GM12864 (cell line): ENCODE results near the gene CYB5R2.

ENCODE experiments used
- DNase-seq: peaks from one replicate; pipeline ENCODE4 v3.0.0-alpha.2; 2011; ENCODE audit warnings: low read depth
- H3K4me3 ChIP-seq: 2 replicates; pipeline ENCODE4 v1.5.1; 2011; ENCODE audit warnings: mild to moderate bottlenecking, low read depth, low read length, control low read depth
- CTCF ChIP-seq: IDR thresholded peaks from 2 replicates; pipeline ENCODE4 v1.5.1; 2011; ENCODE audit warnings: low read depth, mild to moderate bottlenecking, moderate library complexity, low read length, control low read depth, inconsistent platforms; ENCODE audit errors: missing control alignments

The CYB5R2 gene

GRCh38 chr11:7639643-7640025 lies 33.7 kb downstream of the CYB5R2 start:
- no peak overlapping the region for H3K4me3 ChIP-seq
- no peak for DNase-seq
- no peak for TF ChIP-seq CTCF

GRCh38 chr11:7638710-7639642 lies 34.3 kb downstream of the CYB5R2 start:
- TF ChIP-seq CTCF = no peak
- peak; percentile 21 for DNase-seq
- H3K4me3 ChIP-seq = no peak overlapping the region

DNA sequence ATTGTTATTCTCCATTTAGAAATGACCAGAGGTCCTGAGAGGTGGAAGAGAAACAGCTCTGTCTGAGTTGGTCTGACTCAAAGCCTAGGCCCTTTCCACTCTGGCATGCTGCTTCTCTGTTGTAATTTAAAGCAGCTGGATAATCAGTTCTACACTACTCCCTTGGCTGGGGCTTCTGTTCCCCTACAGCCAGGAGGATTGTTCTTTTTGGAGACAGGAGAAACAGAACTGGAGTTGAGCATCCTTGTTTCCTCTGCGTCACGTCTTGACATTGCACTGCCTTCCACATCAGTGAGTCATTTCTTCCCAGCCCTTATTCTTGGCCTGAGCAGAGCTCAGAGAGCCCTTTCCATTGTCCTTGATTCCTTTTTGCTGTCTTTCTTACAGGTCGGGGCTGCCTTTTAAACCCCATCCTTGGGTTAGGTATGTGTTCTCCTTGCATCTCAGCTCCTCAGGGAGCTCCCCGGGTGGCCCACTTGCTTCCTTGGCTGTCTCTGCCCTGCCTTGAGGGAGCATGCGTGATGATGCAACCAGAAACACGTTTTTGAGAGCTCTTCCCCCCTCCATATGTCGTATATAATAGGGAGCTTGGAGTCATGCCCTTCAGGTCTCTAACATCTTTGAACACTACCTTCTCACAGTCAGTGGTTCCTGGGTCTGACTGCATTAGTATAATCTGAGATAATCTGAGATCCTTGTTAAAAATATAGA lies 35.7 kb downstream of the CYB5R2 start:
- no peak for DNase-seq
- no peak overlapping the region for H3K4me3 ChIP-seq
- TF ChIP-seq CTCF = no peak

GRCh38 chr11:7636350-7636749 lies 37.0 kb downstream of the CYB5R2 start:
- no peak overlapping the region for H3K4me3 ChIP-seq
- DNase-seq = no peak
- TF ChIP-seq CTCF = no peak

GRCh38 chr11:7635708-7636107 lies 37.6 kb downstream of the CYB5R2 start:
- no peak overlapping the region for H3K4me3 ChIP-seq
- no peak for DNase-seq
- no peak for TF ChIP-seq CTCF

DNA sequence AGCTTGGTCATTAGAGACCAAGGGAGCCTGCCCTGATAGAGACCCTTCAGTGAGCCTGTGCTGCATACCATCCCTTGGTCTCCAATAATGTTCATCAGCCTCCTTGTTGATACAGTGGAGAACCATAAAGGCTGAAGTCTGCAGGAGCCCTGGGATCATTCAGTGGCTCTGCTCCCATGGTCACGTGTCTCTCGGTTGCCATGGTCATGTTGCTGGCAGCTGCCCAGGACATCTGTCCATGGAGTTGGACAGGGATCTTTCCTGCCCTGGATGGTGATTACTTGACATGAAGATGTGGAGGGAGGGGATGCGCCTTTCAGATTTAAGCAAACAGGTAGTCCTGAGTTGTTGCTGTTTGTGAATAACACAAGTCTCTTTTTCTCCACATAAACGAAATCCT lies 38.2 kb downstream of the CYB5R2 start:
- no peak for TF ChIP-seq CTCF
- H3K4me3 ChIP-seq = no peak overlapping the region
- DNase-seq = no peak

DNA sequence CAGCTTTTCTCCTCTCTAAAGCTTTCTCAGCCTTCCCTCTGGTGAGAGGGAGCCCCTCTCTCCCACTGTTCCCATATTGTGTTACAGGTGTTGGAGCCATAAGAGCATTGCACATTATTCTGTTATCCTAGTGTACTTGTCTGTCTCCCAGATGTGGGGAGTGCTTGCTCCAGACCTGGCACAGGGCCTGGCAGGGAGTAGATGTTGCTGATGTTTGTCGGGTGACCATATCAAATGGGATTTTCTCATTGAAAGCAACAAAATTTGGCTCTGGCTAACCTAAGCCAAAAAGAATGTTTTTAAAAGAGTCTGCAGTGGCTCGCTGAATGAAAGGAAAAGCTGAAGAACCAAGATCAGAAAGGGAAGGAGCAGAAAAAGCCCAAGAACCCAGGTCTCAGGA lies 41.1 kb downstream of the CYB5R2 start:
- DNase-seq = no peak
- TF ChIP-seq CTCF = no peak
- H3K4me3 ChIP-seq = no peak overlapping the region
